ENCODE measurements around the gene SIPA1L3.

The SIPA1L3 gene

DNA sequence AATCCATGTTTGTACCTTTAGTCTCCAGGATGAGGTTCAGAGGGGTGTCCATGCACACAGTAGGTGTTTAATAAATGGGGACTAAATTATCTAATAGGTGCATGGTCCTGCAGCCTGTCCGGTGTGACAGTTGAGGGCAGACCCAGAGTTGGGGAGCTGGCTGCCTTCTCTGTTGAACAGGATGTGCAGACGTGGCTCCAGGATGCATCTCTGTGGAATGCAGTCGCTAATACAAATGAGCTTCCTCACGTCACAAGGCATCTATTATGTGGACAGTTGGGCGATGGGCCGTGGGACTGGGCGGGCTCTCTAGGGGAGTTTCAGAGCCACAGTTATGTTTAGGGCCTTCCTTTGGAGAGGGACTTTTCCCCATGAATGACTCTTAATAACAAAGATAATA lies 71.0 kb downstream of the SIPA1L3 start:
- FAIRE-seq, result no peak

GRCh38 chr19:37979547-37980082 lies 72.6 kb downstream of the SIPA1L3 start:
- no peak for FAIRE-seq

DNA sequence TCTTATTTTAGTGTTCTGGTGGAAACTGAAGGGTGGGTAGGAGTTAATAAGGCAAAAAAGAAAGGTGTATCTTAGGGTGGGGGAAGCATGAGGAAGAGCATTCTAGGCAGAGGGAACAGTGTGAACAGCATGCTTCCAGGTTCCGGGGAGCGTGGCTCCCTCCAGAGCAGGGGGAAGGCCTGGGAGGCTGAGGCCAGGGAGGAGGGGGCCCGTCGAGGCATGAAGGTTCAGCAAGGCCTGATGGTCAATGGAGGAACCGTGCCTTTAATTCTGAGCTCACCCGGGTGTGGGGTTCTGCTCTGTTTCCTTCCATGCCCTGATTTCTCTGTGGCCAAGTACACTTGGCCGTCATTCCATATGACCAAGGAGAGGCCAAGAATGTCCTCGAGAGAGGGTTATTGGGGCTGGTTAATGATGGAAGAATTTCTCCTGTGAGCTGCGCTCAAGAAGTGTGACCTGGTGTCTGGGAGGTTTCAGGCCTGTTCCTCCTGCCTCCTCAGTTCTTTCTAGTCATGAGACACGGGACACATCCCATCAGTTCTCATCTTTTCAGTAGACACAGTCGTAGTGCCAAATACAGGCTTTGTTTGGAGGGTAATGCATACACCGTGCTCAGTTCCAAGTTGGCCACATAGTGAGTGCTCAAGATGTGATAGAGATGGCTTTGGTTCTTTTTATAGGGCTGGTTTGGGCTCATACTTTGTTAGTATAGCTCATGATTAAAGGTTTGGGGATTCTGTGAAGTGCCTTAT lies 73.6 kb downstream of the SIPA1L3 start:
- no peak for FAIRE-seq

- no peak for FAIRE-seq
Measured at GRCh38 chr19:37981785-37982475, 74.9 kb downstream of the SIPA1L3 start.

- FAIRE-seq, result no peak
Measured at GRCh38 chr19:37982655-37983054, 75.6 kb downstream of the SIPA1L3 start.

- FAIRE-seq, result no peak
Measured at GRCh38 chr19:37983153-37983552, 76.1 kb downstream of the SIPA1L3 start.

GRCh38 chr19:37983916-37984315 lies 76.9 kb downstream of the SIPA1L3 start:
- no peak for FAIRE-seq

- FAIRE-seq, result no peak
Measured at GRCh38 chr19:37986048-37986750, 79.2 kb downstream of the SIPA1L3 start.

GRCh38 chr19:37987356-37988332 lies 80.6 kb downstream of the SIPA1L3 start:
- no peak for FAIRE-seq

DNA sequence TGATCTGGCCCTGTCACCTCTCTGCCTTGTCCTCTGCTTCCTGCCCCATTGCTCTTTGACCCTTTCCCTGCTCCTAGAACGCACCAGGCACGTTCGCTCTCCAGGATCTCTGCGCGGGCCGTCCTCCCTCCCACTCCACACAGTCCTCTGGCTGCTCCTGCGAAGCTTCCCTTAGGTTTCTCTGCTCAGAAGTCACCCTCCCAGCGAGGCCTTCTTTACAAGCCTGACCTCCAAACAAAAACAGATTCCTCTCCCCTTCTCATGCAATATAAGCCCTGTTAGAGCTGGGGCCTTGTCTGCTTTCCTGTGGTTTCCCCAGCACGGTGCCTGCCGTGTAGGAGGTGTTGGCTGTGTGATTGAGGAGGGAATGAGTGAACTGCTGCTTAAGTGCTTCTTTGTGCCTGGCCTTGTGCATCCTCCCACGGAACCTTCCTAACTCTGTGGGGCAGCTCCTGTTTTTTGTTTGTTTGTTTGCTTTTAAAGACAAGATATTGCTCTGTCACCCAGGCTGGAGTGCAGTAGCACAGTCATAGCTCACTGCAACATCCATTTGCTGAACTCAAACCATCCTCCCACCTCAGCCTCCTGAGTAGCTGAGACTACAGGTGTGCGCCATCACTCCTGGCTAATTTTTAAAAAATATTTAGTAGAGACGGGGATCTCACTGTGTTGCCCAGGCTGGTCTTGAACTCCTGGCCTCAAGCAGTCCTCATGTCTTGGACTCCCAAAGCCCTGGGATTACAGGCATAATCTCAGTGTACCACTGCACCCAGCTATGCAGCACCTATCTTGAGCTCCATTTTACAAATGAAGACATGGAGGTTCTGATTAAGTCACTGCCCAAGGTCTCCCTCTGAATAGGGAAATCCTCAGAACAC lies 82.0 kb downstream of the SIPA1L3 start:
- FAIRE-seq, result no peak

- FAIRE-seq, result no peak
Measured at GRCh38 chr19:37989855-37990254, 82.8 kb downstream of the SIPA1L3 start.

- no peak for FAIRE-seq
Measured at GRCh38 chr19:37990362-37990761, 83.4 kb downstream of the SIPA1L3 start.

- FAIRE-seq, result no peak
Measured at GRCh38 chr19:37991176-37991835, 84.3 kb downstream of the SIPA1L3 start.

DNA sequence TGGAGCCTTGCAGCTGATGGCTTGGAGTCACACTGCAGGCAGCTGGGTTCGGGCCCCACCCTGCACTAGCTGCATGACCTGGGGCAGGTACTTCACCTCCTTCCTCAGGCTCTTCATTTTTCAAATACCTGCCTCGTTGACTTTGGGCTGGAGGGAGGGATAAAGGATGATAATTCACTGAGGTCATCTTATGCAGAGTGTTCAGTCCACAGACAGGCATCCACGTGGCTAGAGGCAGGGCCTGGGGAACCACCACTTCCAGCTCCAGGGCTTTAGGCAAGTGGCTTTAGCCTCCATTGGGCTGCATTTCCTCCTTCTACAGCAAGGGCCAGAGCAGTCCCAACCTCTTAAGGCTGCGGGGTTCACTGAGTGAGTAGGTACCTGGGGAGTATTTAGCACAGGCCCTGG lies 84.8 kb downstream of the SIPA1L3 start:
- no peak for FAIRE-seq

DNA sequence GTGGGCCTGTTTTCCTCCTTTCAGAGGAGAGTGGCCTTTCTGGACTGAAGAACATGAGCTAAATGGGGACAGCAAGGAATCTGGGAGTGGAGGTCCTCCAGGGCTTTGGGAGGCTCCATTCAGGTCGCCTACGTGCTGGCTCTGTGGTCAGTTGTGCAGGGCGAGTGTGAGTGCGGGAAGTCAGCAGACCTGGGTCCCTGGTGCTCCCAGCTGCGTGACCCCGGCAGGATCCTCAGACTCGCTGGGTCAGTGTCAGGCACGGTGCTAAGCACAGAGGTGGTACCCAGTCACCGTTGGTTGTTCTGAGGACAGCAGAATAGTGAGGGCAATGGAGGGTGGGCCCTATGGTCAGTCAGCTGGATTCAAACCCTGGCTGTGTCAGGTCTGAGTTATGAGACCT lies 85.8 kb downstream of the SIPA1L3 start:
- FAIRE-seq, result no peak

- FAIRE-seq, result no peak
Measured at GRCh38 chr19:37994823-37995130, 87.8 kb downstream of the SIPA1L3 start.

- no peak for FAIRE-seq
Measured at GRCh38 chr19:37995346-37995745, 88.3 kb downstream of the SIPA1L3 start.

- FAIRE-seq, result no peak
Measured at GRCh38 chr19:37997911-37998344, 90.9 kb downstream of the SIPA1L3 start.

- no peak for FAIRE-seq
Measured at GRCh38 chr19:37998801-37999308, 91.8 kb downstream of the SIPA1L3 start.
